HEK293 (cell line): ENCODE measurements around the gene CREB5.

Experiments
- FEZF1 ChIP-seq: fragments of 450-650 bp; formaldehyde crosslinking; IDR thresholded peaks from 2 replicates; pipeline ENCODE4 v1.5.1; 2016; ENCODE audit warnings: missing biosample characterization, missing genetic modification characterization
- HOXC10 ChIP-seq: sonication (generic); formaldehyde crosslinking; IDR thresholded peaks from 2 replicates; pipeline ENCODE4 v1.8.1; 2023; ENCODE audit warnings: mild to moderate bottlenecking, missing genetic modification reagents
- IKZF3 ChIP-seq: fragments of 450-650 bp; IDR thresholded peaks from 2 replicates; pipeline ENCODE4 v1.5.0; 2018; ENCODE audit warnings: missing biosample characterization, mild to moderate bottlenecking, missing genetic modification characterization, moderate library complexity
- INSM2 ChIP-seq: fragments of 450-650 bp; formaldehyde crosslinking; IDR thresholded peaks from 2 replicates; pipeline ENCODE4 v1.5.1; 2016; ENCODE audit warnings: missing biosample characterization, missing genetic modification characterization
- MEIS1 ChIP-seq: sonication (generic); formaldehyde crosslinking; IDR thresholded peaks from 2 replicates; pipeline ENCODE4 v1.8.1; 2022; ENCODE audit warnings: missing genetic modification reagents, mild to moderate bottlenecking, borderline replicate concordance
- SP7 ChIP-seq: fragments of 450-650 bp; formaldehyde crosslinking; IDR thresholded peaks from 2 replicates; pipeline ENCODE4 v1.5.1; 2016; ENCODE audit warnings: missing biosample characterization, missing genetic modification characterization
- TCF7L2 ChIP-seq: IDR thresholded peaks from 2 replicates; pipeline ENCODE4 v1.6.1; 2011; ENCODE audit warnings: low read depth, mild to moderate bottlenecking, inconsistent platforms, low read length, moderate library complexity, borderline replicate concordance
- WT1 ChIP-seq: fragments of 450-650 bp; formaldehyde crosslinking; IDR thresholded peaks from 2 replicates; pipeline ENCODE4 v1.5.1; 2016; ENCODE audit warnings: missing biosample characterization, missing genetic modification characterization
- ZBTB1 ChIP-seq: fragments of 450-650 bp; formaldehyde crosslinking; IDR thresholded peaks from 2 replicates; pipeline ENCODE4 v1.5.1; 2016; ENCODE audit warnings: missing biosample characterization, missing genetic modification characterization
- ZNF10 ChIP-seq: fragments of 450-650 bp; formaldehyde crosslinking; IDR thresholded peaks from 2 replicates; pipeline ENCODE4 v1.5.1; 2017; ENCODE audit warnings: missing biosample characterization, missing genetic modification characterization
- ZNF114 ChIP-seq: fragments of 450-650 bp; formaldehyde crosslinking; IDR thresholded peaks from 2 replicates; pipeline ENCODE4 v1.5.0; 2017; ENCODE audit warnings: missing biosample characterization, missing genetic modification characterization
- ZNF146 ChIP-seq: fragments of 450-650 bp; formaldehyde crosslinking; IDR thresholded peaks from 2 replicates; pipeline ENCODE4 v1.5.1; 2016; ENCODE audit warnings: missing biosample characterization, missing genetic modification characterization
- ZNF169 ChIP-seq: fragments of 450-650 bp; formaldehyde crosslinking; IDR thresholded peaks from 2 replicates; pipeline ENCODE4 v1.5.1; 2016; ENCODE audit warnings: missing biosample characterization, missing genetic modification characterization
- ZNF24 ChIP-seq: fragments of 450-650 bp; formaldehyde crosslinking; IDR thresholded peaks from 2 replicates; pipeline ENCODE4 v1.5.1; 2016; ENCODE audit warnings: missing biosample characterization, missing genetic modification characterization
- ZNF266 ChIP-seq: fragments of 450-650 bp; formaldehyde crosslinking; IDR thresholded peaks from 2 replicates; pipeline ENCODE4 v1.5.1; 2016; ENCODE audit warnings: missing biosample characterization, missing genetic modification characterization, low read depth
- ZNF324 ChIP-seq: fragments of 450-650 bp; formaldehyde crosslinking; IDR thresholded peaks from 2 replicates; pipeline ENCODE4 v1.5.1; 2016; ENCODE audit warnings: missing biosample characterization, missing genetic modification characterization
- ZNF335 ChIP-seq: fragments of 450-650 bp; formaldehyde crosslinking; conservative IDR thresholded peaks from 2 replicates; pipeline ENCODE4 v1.5.1; 2016; ENCODE audit warnings: missing biosample characterization, missing genetic modification characterization
- ZNF366 ChIP-seq: fragments of 450-650 bp; formaldehyde crosslinking; conservative IDR thresholded peaks from 2 replicates; pipeline ENCODE4 v1.5.1; 2016; ENCODE audit warnings: missing biosample characterization, missing genetic modification characterization
- ZNF394 ChIP-seq: fragments of 450-650 bp; formaldehyde crosslinking; IDR thresholded peaks from 2 replicates; pipeline ENCODE4 v1.5.1; 2016; ENCODE audit warnings: missing biosample characterization, missing genetic modification characterization, mild to moderate bottlenecking, moderate library complexity, borderline replicate concordance
- ZNF513 ChIP-seq: fragments of 450-650 bp; IDR thresholded peaks from 2 replicates; pipeline ENCODE4 v1.5.1; 2018; ENCODE audit warnings: missing biosample characterization, missing genetic modification characterization
- ZNF514 ChIP-seq: fragments of 450-650 bp; formaldehyde crosslinking; IDR thresholded peaks from 2 replicates; pipeline ENCODE4 v1.5.1; 2016; ENCODE audit warnings: missing biosample characterization, missing genetic modification characterization
- ZNF521 ChIP-seq: fragments of 450-650 bp; formaldehyde crosslinking; IDR thresholded peaks from 2 replicates; pipeline ENCODE4 v1.5.1; 2017; ENCODE audit warnings: missing biosample characterization, mild to moderate bottlenecking, missing genetic modification characterization
- ZNF555 ChIP-seq: fragments of 450-650 bp; formaldehyde crosslinking; conservative IDR thresholded peaks from 2 replicates; pipeline ENCODE4 v1.5.1; 2017; ENCODE audit warnings: missing biosample characterization, mild to moderate bottlenecking, missing genetic modification characterization, inconsistent platforms
- ZNF561 ChIP-seq: fragments of 450-650 bp; IDR thresholded peaks from 2 replicates; pipeline ENCODE4 v1.5.1; 2018; ENCODE audit warnings: missing biosample characterization, missing genetic modification characterization, borderline replicate concordance
- ZNF610 ChIP-seq: fragments of 450-650 bp; formaldehyde crosslinking; IDR thresholded peaks from 2 replicates; pipeline ENCODE4 v1.5.1; 2016; ENCODE audit warnings: missing biosample characterization, missing genetic modification characterization, borderline replicate concordance
- ZNF623 ChIP-seq: fragments of 450-650 bp; formaldehyde crosslinking; IDR thresholded peaks from 2 replicates; pipeline ENCODE4 v1.5.1; 2016; ENCODE audit warnings: missing biosample characterization, missing genetic modification characterization
- ZNF791 ChIP-seq: fragments of 450-650 bp; formaldehyde crosslinking; IDR thresholded peaks from 2 replicates; pipeline ENCODE4 v1.5.1; 2016; ENCODE audit warnings: missing biosample characterization, missing genetic modification characterization
- ZNF837 ChIP-seq: fragments of 450-650 bp; formaldehyde crosslinking; IDR thresholded peaks from 2 replicates; pipeline ENCODE4 v1.5.1; 2016; ENCODE audit warnings: missing biosample characterization, missing genetic modification characterization
- ZSCAN16 ChIP-seq: fragments of 450-650 bp; formaldehyde crosslinking; IDR thresholded peaks from 2 replicates; pipeline ENCODE4 v1.5.1; 2016; ENCODE audit warnings: missing biosample characterization, missing genetic modification characterization
- ZSCAN30 ChIP-seq: fragments of 450-650 bp; IDR thresholded peaks from 2 replicates; pipeline ENCODE4 v1.5.1; 2018; ENCODE audit warnings: missing biosample characterization, mild to moderate bottlenecking, missing genetic modification characterization, moderate library complexity
- TF ChIP-seq, protein P1 (sequence below): fragments of 450-650 bp; formaldehyde crosslinking; IDR thresholded peaks from 2 replicates; pipeline ENCODE4 v1.5.1; 2016; ENCODE audit warnings: missing biosample characterization, missing genetic modification characterization
- TF ChIP-seq, protein P2 (sequence below): fragments of 450-650 bp; formaldehyde crosslinking; IDR thresholded peaks from 2 replicates; pipeline ENCODE4 v1.5.1; 2016; ENCODE audit warnings: missing biosample characterization, missing genetic modification characterization
- TF ChIP-seq, protein P3 (sequence below): fragments of 450-650 bp; formaldehyde crosslinking; IDR thresholded peaks from 2 replicates; pipeline ENCODE4 v1.5.1; 2017; ENCODE audit warnings: missing biosample characterization, missing genetic modification characterization

Gene CREB5

DNA sequence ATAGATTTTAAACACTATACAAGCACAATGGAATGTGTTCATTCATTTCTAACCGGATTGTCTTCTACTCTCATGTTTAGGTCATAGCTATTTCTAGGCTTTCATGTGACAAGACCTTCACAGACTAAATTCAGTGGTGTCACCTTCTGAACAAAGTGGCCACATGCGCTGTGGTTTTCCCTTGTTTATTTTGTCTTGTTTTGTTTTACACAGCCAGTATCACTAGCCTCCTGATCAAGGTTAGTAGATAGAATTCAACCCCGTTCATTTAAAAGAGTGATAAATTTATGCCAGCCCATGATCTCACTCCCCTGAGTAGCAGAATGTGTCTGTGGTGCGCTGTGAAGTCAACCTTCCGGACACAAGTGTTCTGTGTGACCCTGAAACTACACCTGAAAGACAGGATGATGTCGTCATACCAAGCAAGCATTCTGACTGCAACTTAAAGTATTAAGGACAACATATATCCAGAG, 209.1 kb downstream of the CREB5 start (continued):
- TF ChIP-seq, protein P1, sequence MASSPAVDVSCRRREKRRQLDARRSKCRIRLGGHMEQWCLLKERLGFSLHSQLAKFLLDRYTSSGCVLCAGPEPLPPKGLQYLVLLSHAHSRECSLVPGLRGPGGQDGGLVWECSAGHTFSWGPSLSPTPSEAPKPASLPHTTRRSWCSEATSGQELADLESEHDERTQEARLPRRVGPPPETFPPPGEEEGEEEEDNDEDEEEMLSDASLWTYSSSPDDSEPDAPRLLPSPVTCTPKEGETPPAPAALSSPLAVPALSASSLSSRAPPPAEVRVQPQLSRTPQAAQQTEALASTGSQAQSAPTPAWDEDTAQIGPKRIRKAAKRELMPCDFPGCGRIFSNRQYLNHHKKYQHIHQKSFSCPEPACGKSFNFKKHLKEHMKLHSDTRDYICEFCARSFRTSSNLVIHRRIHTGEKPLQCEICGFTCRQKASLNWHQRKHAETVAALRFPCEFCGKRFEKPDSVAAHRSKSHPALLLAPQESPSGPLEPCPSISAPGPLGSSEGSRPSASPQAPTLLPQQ, result peak; percentile 61
- no peak for TF ChIP-seq ZSCAN16 (tag by site-specific recombination)
- TF ChIP-seq WT1 (tag by site-specific recombination), result no peak
- TF ChIP-seq ZNF623 (tag by site-specific recombination), result no peak
- TF ChIP-seq ZNF24 (tag by site-specific recombination), result peak; percentile 62; the same call in 1 of the 2 replicates
- no peak for TF ChIP-seq ZBTB1 (tag by site-specific recombination)
- no peak for TF ChIP-seq TCF7L2
- TF ChIP-seq ZNF555 (tag by site-specific recombination), result no peak
- TF ChIP-seq ZNF146 (tag by site-specific recombination), result no peak
- TF ChIP-seq ZNF10 (tag by site-specific recombination), result no peak
- no peak for TF ChIP-seq HOXC10 (CRISPR knock-in tag)
- TF ChIP-seq IKZF3, result no peak
- TF ChIP-seq ZSCAN30 (tag by site-specific recombination), result no peak
- TF ChIP-seq, protein P2, sequence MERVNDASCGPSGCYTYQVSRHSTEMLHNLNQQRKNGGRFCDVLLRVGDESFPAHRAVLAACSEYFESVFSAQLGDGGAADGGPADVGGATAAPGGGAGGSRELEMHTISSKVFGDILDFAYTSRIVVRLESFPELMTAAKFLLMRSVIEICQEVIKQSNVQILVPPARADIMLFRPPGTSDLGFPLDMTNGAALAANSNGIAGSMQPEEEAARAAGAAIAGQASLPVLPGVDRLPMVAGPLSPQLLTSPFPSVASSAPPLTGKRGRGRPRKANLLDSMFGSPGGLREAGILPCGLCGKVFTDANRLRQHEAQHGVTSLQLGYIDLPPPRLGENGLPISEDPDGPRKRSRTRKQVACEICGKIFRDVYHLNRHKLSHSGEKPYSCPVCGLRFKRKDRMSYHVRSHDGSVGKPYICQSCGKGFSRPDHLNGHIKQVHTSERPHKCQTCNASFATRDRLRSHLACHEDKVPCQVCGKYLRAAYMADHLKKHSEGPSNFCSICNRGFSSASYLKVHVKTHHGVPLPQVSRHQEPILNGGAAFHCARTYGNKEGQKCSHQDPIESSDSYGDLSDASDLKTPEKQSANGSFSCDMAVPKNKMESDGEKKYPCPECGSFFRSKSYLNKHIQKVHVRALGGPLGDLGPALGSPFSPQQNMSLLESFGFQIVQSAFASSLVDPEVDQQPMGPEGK, result no peak
- peak; percentile 40; the same call in 1 of the 2 replicates for TF ChIP-seq ZNF366 (tag by site-specific recombination)
- TF ChIP-seq ZNF837, result no peak
- TF ChIP-seq ZNF324 (tag by site-specific recombination), result no peak
- TF ChIP-seq ZNF114, result no peak
- TF ChIP-seq ZNF513 (tag by site-specific recombination), result no peak
- TF ChIP-seq ZNF610 (tag by site-specific recombination), result no peak
- no peak for TF ChIP-seq ZNF266 (tag by site-specific recombination)
- no peak for TF ChIP-seq ZNF514 (tag by site-specific recombination)
- TF ChIP-seq ZNF561 (tag by site-specific recombination), result no peak
- TF ChIP-seq ZNF335 (tag by site-specific recombination), result no peak
- TF ChIP-seq, protein P3, sequence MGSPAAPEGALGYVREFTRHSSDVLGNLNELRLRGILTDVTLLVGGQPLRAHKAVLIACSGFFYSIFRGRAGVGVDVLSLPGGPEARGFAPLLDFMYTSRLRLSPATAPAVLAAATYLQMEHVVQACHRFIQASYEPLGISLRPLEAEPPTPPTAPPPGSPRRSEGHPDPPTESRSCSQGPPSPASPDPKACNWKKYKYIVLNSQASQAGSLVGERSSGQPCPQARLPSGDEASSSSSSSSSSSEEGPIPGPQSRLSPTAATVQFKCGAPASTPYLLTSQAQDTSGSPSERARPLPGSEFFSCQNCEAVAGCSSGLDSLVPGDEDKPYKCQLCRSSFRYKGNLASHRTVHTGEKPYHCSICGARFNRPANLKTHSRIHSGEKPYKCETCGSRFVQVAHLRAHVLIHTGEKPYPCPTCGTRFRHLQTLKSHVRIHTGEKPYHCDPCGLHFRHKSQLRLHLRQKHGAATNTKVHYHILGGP (tag by site-specific recombination), result no peak
- no peak for TF ChIP-seq INSM2 (tag by site-specific recombination)
- no peak for TF ChIP-seq ZNF169 (tag by site-specific recombination)
- TF ChIP-seq FEZF1 (tag by site-specific recombination), result peak; percentile 73
- TF ChIP-seq ZNF521 (tag by site-specific recombination), result no peak
- no peak for TF ChIP-seq MEIS1 (CRISPR knock-in tag)
- TF ChIP-seq SP7 (tag by site-specific recombination), result peak; percentile 56
- peak; percentile 50; the same call in 1 of the 2 replicates for TF ChIP-seq ZNF394 (tag by site-specific recombination)
- TF ChIP-seq ZNF791, result no peak
